Transverse colon (tissue), 4 donors: ENCODE data around the gene GPN1. TPM values are rescaled to one million over a fixed set of nuclear protein-coding genes. Genes with fewer than 3 reads are reported as not detected.
"Not testable (repeated sequence)": the region's sequence is repeated elsewhere in the genome, so short reads cannot be mapped to it uniquely, and the experiment has no call there.

Experiments
- DNase-seq: peaks from one replicate; pipeline ENCODE4 v3.0.0-alpha.2; 2019
- H3K27ac ChIP-seq, 4 donors: fragments of 200-600 bp; sonication (generic); 2 replicates each; pipeline ENCODE4 v1.5.1; 2016 to 2018; ENCODE audit warnings: inconsistent platforms in 4 of 4
- H3K27me3 ChIP-seq: fragments of 200-600 bp; sonication (generic); 2 replicates; pipeline ENCODE4 v1.5.1; 2017; ENCODE audit warnings: inconsistent platforms
- H3K36me3 ChIP-seq, 4 donors: fragments of 200-600 bp; sonication (generic); 2 replicates each; pipeline ENCODE4 v1.5.1; 2017 to 2019; ENCODE audit warnings: inconsistent platforms in 4 of 4
- H3K4me1 ChIP-seq, 4 donors: fragments of 200-600 bp; sonication (generic); 2 replicates each; pipeline ENCODE4 v1.5.1; 2017 to 2020; ENCODE audit warnings: inconsistent platforms in 4 of 4
- H3K4me3 ChIP-seq, 4 donors: fragments of 200-600 bp; sonication (generic); 1 replicate in 1 of 4; 2 replicates in 3 of 4; pipeline versions ENCODE4 v1.5.1 to v1.6.1; 2017 to 2019; ENCODE audit warnings: inconsistent platforms in 4 of 4
- H3K9me3 ChIP-seq, 2 donors: fragments of 200-600 bp; sonication (generic); 2 replicates each; pipeline ENCODE4 v1.5.1; 2017 to 2019; ENCODE audit warnings: inconsistent platforms in 2 of 2
- EP300 ChIP-seq: sonication (generic); formaldehyde crosslinking; IDR thresholded peaks from one replicate; pipeline ENCODE4 v1.6.1; 2017; ENCODE audit warnings: antibody characterized with exemption, low read depth
- POLR2A ChIP-seq: fragments of 450-650 bp; IDR thresholded peaks from one replicate; pipeline ENCODE4 v1.6.1; 2016; ENCODE audit warnings: antibody characterized with exemption, mild to moderate bottlenecking, moderate library complexity
- POLR2AphosphoS5 ChIP-seq, 3 donors: sonication (generic); formaldehyde crosslinking; IDR thresholded peaks; one replicate each; pipeline ENCODE4 v1.6.1; 2016; ENCODE audit warnings: antibody characterized with exemption in 3 of 3
- WGBS, 2 donors: methylation state at CpG; one replicate each; pipeline ENCODE4 v1.1.5; 2018; ENCODE audit warnings: low coverage in 1 of 2; 5-methylcytosine and 5-hydroxymethylcytosine counted together
- in situ Hi-C, 4 donors: fragments of 200-750 bp; cut with MboI; loops; one replicate each; pipeline versions ENCODE4 v1.15.0 to v1.15.1; 2017; ENCODE audit warnings: low sequenced_read_pairs in 3 of 4, low pct_ligation_motif_present in 1 of 4, low pct_unique_long_range_greater_than_20kb in 1 of 4
- intact Hi-C: fragments of 100-400 bp; cut with DNase I; formaldehyde crosslinking; loops from one replicate; pipeline ENCODE4 v1.15.1; 2023; ENCODE audit warnings: low total_unique reads
- total RNA-seq, 4 donors: library from RNA; depleted of rRNA; stranded (reverse); fragments of >200 nt; gene quantifications; one replicate each; pipeline ENCODE4 v1.1.0, GENCODE V29; 2016
- TF ChIP-seq, protein P1 (sequence below), 5 experiments: fragments of 200-600 bp in 3 of 5; fragments of 450-650 bp in 2 of 5; sonication (generic) in 3 of 5; IDR thresholded peaks; 1 replicate in 2 of 5; 2 replicates in 3 of 5; pipeline ENCODE4 v1.5.1; 2016 to 2017; ENCODE audit warnings: antibody characterized with exemption in 5 of 5, inconsistent platforms in 3 of 5, mild to moderate bottlenecking in 2 of 5, moderate library complexity in 1 of 5

Gene GPN1
- total RNA-seq, 4 donors from 2014 or later, result 14.6 to 24.3 (median 19.4) TPM; not detected in 1

DNA sequence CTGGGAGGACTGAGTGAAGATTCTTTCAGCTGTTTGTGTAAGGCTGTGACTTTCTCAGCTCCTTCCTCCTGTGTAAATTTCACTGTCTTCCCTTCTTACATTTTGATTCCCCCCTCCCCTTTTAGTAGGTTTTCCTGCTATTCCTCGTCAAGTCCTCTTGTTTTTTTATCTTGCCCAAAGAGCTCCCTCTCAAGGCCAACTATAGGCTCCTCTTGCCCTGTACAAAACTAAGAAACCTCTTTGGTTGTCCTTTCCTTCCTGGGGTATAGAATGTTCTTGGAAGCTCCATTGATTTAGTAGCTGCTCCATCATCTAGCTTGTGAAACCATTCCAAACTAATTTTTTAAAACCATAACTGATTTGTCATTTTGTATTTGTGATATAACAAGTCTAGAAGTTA is 7.3 kb upstream of the GPN1 start:
- H3K27me3 ChIP-seq, result no peaks in the 10 kb centered on the region
- WGBS, 2 donors, result 71% methylated on average over 1 of the region's 1 CpG
- no peak for TF ChIP-seq POLR2A
- TF ChIP-seq, protein P1, sequence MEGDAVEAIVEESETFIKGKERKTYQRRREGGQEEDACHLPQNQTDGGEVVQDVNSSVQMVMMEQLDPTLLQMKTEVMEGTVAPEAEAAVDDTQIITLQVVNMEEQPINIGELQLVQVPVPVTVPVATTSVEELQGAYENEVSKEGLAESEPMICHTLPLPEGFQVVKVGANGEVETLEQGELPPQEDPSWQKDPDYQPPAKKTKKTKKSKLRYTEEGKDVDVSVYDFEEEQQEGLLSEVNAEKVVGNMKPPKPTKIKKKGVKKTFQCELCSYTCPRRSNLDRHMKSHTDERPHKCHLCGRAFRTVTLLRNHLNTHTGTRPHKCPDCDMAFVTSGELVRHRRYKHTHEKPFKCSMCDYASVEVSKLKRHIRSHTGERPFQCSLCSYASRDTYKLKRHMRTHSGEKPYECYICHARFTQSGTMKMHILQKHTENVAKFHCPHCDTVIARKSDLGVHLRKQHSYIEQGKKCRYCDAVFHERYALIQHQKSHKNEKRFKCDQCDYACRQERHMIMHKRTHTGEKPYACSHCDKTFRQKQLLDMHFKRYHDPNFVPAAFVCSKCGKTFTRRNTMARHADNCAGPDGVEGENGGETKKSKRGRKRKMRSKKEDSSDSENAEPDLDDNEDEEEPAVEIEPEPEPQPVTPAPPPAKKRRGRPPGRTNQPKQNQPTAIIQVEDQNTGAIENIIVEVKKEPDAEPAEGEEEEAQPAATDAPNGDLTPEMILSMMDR (IDR thresholded peaks at IDR 0.05), result no peak
- no peak for TF ChIP-seq POLR2AphosphoS5 (IDR thresholded peaks at IDR 0.05)
- TF ChIP-seq EP300, result no peak
- no peaks in the 10 kb centered on the region for H3K9me3 ChIP-seq
- DNase-seq, result no peak
- H3K4me3 ChIP-seq, result no peak overlapping the region
- in situ Hi-C loops, result no loop called here
- H3K27ac ChIP-seq, result no peak overlapping the region
- H3K4me1 ChIP-seq, result no peaks in the 10 kb centered on the region
- peaks cover 0 to 58% (median 14%) of the 10 kb centered on the region in 4 donors for H3K36me3 ChIP-seq
- intact Hi-C loops, result no loop called here

DNA sequence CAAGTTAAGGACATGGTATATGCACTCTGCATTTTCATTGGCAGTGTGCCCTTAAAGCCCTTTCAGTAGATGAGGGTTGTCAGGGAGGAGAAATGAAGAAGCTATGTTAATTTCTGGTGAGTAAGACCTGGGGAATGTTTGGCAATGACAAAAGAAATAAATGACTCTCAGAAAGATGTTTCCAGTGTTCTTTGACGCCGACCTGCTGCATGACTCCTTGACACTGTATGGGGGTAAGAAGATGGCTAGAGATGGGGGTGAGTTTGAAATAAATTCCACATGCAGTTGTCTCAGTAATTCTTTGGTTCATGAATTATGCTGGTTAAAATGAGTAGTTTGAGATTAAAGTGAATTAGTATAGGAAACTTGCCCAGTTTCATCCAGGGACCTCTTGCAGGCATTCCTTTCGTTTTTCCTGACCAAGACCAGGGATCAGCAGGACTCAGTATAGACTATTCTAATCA is 5.9 kb upstream of the GPN1 start:
- Histone ChIP-seq H3K36me3 (peaks cover 0 to 44% (median 10%) of the 10 kb centered on the region in 4 donors), H3K4me1 (peaks cover 3 to 6% (median 4%) of the 10 kb centered on the region in 4 donors), H3K27me3 (no peaks in the 10 kb centered on the region), H3K4me3 (no peak overlapping the region), H3K27ac (no peak overlapping the region), H3K9me3 (no peaks in the 10 kb centered on the region)
- TF ChIP-seq, protein P1 (IDR thresholded peaks at IDR 0.05), result no peak
- TF ChIP-seq POLR2A (no peak), POLR2AphosphoS5 (IDR thresholded peaks at IDR 0.05) (no peak), EP300 (no peak)
- 83 to 93% methylated on average over 3 of the region's 3 CpGs for WGBS, 2 donors
- in situ Hi-C loops (no loop called here), intact Hi-C loops (no loop called here)
- no peak for DNase-seq

DNA sequence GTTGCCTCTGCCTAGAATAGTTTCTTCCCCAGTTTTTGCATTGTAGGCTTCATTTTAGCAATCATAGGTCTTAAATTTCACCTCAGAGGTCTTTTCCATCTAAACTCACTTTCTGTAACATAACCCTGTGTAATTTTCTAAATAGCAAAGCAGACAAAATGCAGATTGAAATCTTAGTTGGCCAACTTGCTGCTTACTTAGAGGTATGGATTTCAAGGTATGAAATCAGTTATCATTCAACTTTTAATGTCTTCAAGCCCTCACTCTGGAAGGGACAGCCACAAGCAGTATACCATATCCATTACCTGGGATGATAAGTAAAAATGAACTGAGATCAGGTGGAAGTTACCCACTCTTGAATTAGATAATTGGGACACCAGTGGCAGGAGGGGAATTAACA is 3.9 kb upstream of the GPN1 start:
- in situ Hi-C loops, result no loop called here

DNA sequence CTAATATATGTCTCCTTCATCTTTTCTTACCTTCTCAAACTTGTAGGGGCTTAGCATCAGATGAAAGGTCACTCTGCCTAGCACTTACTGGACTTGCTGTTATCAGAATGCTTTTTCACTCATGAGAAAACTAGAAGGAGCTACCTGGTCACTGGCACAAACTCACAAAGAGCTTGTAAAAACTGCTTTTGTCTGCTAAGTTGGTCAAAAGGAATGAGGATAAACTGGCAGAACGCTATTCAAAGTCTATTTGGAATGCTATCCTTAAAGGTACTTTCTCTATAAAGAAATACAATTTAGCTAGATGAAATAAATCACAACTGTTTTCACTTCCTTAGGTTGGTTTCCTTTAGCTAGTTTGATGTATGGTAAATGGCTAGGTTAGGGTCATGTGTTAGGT is 2.5 kb upstream of the GPN1 start:
- intact Hi-C loops, in situ Hi-C loops, H3K27ac ChIP-seq, H3K9me3 ChIP-seq, DNase-seq, H3K4me3 ChIP-seq, H3K27me3 ChIP-seq: not testable (repeated sequence)
- 88 to 100% methylated on average over 1 of the region's 1 CpG for WGBS, 2 donors
- peaks cover 14 to 19% (median 15%) of the 10 kb centered on the region in 4 donors for H3K4me1 ChIP-seq
- peaks cover 0 to 13% (median 6%) of the 10 kb centered on the region in 4 donors for H3K36me3 ChIP-seq

More for the DNA sequence above, 3.9 kb upstream of the GPN1 start:
- Histone ChIP-seq H3K4me1 (peaks cover 14 to 17% (median 14%) of the 10 kb centered on the region in 4 donors), H3K9me3 (no peaks in the 10 kb centered on the region), H3K27me3 (no peaks in the 10 kb centered on the region), H3K36me3 (peaks cover 0 to 27% (median 9%) of the 10 kb centered on the region in 4 donors), H3K27ac (no peak overlapping the region), H3K4me3 (no peak overlapping the region)
- intact Hi-C loops, result no loop called here
- TF ChIP-seq, protein P1 (IDR thresholded peaks at IDR 0.05), result no peak
- TF ChIP-seq POLR2A (no peak), EP300 (no peak), POLR2AphosphoS5 (IDR thresholded peaks at IDR 0.05) (no peak)
- DNase-seq, result no peak

DNA sequence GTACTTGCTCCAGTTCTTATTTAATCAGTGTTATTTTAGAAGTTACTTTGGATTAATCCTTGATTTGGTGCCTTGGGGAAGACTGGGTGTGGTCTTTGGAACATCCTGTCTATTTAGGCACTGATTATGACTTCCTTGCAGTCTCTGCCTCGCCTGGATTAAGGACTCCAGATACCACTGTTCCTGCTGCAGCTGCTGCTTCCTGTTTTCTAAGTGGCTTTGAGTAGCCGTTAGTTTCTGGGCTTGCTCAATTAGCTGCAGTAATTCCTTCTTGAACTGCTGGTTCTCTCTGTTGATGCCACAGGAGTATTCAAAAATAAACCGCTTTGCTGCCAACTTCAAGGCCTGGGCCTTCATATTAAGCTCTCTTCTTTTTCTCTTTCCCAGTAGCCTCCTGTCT is 1.9 kb upstream of the GPN1 start:
- H3K4me1 ChIP-seq, result peaks cover 14 to 19% (median 15%) of the 10 kb centered on the region in 4 donors
- DNase-seq, H3K9me3 ChIP-seq, H3K36me3 ChIP-seq, H3K4me3 ChIP-seq, intact Hi-C loops, H3K27me3 ChIP-seq, in situ Hi-C loops: not testable (repeated sequence)
- H3K27ac ChIP-seq, result peak overlapping the region in 3 of 4 donors; percentile 7 to 79 (median 73)
- WGBS, 2 donors, result 47 to 67% methylated on average over 2 to 3 of the region's 3 CpGs
